ENCODE results near the gene SLC25A21.
"Not testable (repeated sequence)": the region's sequence is repeated elsewhere in the genome, so short reads cannot be mapped to it uniquely, and the experiment has no call there.

SLC25A21 gene

GRCh38 chr14:36880276-36880675 lies 292.1 kb downstream of the SLC25A21 start:
- DNase-seq (ENCODE audit: low read depth in 2 of 2, low spot score in 1 of 2) = no peak

GRCh38 chr14:36879558-36879957 lies 292.8 kb downstream of the SLC25A21 start:
- DNase-seq (ENCODE audit: low read depth in 2 of 2, low spot score in 1 of 2) = no peak

GRCh38 chr14:36874396-36875138 lies 297.8 kb downstream of the SLC25A21 start:
- DNase-seq (ENCODE audit: low read depth in 2 of 2, low spot score in 1 of 2) = no peak

DNA sequence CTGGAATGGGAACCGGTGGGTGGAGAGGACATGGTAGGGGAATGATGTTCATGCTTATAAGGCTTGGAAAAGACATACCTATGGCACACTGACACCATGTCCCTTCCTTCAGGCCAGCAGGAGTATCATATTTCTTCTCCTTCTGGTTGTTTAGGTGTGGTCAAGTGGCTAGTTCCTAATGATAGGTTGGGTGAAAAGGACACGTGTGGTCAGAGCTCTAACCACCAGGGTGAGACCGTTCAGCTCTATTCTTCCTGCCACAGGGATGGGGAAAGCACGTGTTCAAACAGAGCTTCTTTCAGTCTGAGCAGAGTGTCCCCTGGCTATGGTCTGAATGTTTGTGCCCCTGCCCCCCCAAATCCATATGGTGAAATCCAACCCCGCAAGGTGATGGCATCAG lies 301.6 kb downstream of the SLC25A21 start:
- DNase-seq (ENCODE audit: low read depth in 2 of 2, low spot score in 1 of 2) = no peak

GRCh38 chr14:36869125-36869524 lies 303.3 kb downstream of the SLC25A21 start:
- no peak for DNase-seq (ENCODE audit: low read depth in 2 of 2, low spot score in 1 of 2)

GRCh38 chr14:36866867-36867266 lies 305.5 kb downstream of the SLC25A21 start:
- DNase-seq (ENCODE audit: low read depth in 2 of 2, low spot score in 1 of 2) = no peak

GRCh38 chr14:36863271-36863670 lies 309.1 kb downstream of the SLC25A21 start:
- DNase-seq (ENCODE audit: low read depth in 2 of 2, low spot score in 1 of 2) = no peak

DNA sequence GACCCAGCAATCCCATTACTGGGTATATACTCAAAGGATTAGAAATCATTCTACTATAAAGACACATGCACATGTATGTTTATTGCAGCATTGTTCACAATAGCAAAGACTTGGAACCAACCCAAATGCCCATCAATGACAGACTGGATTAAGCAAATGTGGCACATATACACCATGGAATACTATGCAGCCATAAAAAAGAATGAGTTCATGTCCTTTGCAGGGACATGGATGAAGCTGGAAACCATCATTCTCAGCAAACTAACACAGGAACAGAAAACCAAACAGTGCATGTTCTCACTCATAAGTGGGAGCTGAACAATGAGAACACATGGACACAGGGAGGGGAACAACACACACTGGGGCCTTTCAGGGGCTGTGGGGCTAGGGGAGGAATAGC lies 310.2 kb downstream of the SLC25A21 start:
- DNase-seq (ENCODE audit: low read depth in 2 of 2, low spot score in 1 of 2) = not testable (repeated sequence)

DNA sequence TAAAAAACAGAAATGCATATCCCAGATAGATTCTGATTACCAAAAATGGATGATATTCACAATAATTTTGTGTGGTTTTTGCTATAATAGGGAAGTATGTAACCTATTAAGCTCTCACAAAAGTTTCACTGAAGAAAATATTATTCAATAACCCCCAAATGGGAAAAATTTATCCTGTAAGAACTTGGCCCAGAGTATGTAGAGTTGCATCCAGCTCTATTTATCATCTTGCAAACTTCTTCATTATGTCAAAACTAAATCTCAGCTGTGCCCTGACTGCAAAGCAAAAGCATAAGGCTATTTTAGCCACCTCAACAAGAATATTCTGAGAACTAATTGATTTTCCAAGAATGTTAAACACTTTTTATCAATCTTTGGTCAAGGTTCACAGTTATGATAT lies 311.6 kb downstream of the SLC25A21 start:
- DNase-seq (ENCODE audit: low read depth in 2 of 2, low spot score in 1 of 2) = no peak

- DNase-seq (ENCODE audit: low read depth in 2 of 2, low spot score in 1 of 2) = no peak
Observed at GRCh38 chr14:36859119-36859518, 313.3 kb downstream of the SLC25A21 start.

GRCh38 chr14:36857842-36858445 lies 314.5 kb downstream of the SLC25A21 start:
- no peak for DNase-seq (ENCODE audit: low read depth in 2 of 2, low spot score in 1 of 2)

GRCh38 chr14:36857136-36857535 lies 315.3 kb downstream of the SLC25A21 start:
- no peak for DNase-seq (ENCODE audit: low read depth in 2 of 2, low spot score in 1 of 2)

DNA sequence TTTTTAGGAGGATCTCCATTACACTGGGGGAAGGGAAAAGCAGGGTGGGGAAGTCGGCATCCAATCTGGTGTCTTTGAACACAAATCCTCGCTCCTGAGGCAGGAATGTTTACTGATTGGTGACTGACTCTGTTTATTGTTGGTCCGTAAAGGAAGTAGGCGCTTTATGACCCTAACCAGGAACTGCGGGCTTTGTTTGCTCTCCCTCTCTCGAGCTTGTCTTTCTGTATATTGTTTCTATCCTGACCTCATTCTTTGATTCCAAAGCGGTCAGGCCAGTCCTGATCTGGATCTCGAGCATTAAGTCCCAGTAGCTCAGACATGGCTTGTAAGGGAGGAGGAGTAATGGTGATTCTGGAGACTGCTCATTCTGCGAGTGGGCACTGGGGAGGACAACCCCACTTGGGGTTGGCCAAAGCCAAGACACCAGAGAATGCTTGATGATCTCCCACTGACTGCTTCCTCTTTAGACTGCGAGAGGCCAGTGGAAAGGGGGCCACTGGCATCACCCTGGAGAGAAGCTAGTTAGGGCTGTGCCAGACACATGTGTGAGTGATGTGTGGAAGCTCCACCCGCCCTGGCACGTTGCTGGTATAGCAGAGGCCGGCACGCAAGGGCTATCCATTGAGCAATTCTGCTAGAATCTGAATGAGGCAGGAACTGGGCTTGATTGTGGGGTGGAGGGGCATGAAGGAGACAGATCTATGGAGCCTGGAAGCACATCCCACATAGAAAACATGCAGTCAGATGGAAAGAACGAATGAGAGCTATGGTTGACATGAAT lies 316.1 kb downstream of the SLC25A21 start:
- no peak for DNase-seq (ENCODE audit: low read depth in 2 of 2, low spot score in 1 of 2)

DNA sequence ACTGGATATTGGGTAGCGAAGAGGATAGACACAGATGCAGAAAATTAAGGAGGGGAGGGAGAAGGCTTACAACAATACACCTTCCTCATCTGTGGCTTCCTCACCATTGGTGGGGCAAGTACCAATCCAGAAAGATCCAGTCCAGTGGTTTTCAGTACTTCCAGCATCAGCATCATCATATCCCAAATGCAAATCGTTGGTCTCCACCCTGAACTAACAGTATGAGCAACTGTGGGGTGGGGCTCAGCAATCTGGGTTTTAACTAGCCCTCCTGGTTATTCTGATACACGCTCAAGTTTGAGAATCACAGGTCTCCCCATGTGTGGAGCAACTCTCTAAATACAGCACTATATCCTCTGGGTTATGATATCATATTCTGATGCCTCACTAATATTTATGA lies 317.0 kb downstream of the SLC25A21 start:
- no peak for DNase-seq (ENCODE audit: low read depth in 2 of 2, low spot score in 1 of 2)

DNA sequence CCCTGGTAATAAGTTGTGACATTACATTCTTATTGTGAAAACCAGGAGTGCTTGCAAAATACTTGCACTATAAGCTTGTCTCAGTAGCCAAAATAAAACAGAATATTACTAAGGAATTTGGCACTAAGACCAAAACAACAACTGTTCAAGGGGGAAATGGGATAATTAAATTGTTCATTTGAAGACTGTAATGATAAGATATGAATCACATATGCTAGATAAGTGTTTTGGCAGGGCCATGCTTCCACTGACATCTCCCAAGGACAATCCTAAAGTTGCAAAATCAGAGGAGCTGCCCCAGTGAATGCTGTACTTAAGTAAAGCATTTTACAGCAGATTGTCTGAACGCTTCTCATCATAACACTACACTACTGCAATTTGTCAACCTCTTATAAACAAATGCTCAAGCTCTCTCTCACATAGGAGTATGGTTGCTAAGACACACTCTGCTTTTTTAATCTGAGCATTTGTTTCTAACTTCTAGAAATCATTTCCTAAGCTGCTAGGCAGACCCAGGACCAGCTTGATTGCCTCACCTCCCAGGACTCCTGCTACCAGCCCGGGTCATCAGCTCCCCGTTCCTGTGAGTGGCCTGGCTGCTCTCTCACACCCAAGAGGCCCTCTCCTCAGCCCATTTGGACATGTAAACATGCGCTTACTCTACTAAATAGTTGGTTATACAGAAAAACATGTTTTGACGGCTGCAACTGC lies 319.3 kb downstream of the SLC25A21 start:
- no peak for DNase-seq (ENCODE audit: low read depth in 2 of 2, low spot score in 1 of 2)

- DNase-seq (ENCODE audit: low read depth in 2 of 2, low spot score in 1 of 2) = no peak
Observed at GRCh38 chr14:36848213-36848612, 324.2 kb downstream of the SLC25A21 start.

DNA sequence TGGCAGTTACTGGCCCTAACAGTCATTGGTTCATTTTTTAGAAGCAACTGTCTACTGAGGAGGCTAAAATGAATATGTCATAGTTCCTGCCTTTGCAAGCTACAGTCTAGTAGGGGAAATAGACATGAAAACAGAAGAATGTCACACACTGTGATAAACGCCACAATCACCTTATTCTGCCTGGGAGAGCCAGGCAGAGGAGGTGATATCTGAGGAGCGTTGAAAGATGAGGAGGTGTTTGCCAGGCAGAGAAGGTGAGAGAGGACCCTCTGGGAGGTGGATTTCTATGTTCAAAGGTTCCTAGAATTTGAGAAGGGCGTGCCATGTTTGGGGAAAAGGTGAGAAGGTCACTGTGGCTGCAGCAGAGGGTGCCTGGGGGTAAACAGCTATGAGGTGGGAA lies 325.0 kb downstream of the SLC25A21 start:
- DNase-seq (ENCODE audit: low read depth in 2 of 2, low spot score in 1 of 2) = no peak

GRCh38 chr14:36845356-36846012 lies 326.9 kb downstream of the SLC25A21 start:
- DNase-seq (ENCODE audit: low read depth in 2 of 2, low spot score in 1 of 2) = no peak

- DNase-seq (ENCODE audit: low read depth in 2 of 2, low spot score in 1 of 2) = no peak
Observed at GRCh38 chr14:36844443-36845195, 327.8 kb downstream of the SLC25A21 start.

DNA sequence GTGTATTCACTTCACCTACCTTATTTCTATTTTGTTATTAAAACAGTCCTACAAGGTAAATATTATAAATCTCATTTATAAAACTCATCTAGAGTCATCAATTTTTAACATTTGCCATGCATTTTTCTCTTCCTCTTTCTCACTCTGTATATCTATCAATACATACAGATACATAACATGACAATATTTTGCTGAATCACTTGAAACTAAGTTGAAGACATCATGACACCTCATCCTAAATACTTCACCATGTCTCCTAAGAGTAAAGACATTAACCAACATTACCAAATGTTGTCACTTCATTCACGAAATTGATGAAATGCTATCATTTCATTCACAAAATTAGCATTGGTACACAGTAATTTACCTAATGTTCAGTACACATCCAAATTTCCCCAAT lies 329.0 kb downstream of the SLC25A21 start:
- no peak for DNase-seq (ENCODE audit: low read depth in 2 of 2, low spot score in 1 of 2)
